Ramos (cell line): ENCODE measurements around the gene CREB3.

ENCODE experiments used
- in situ Hi-C: fragments of 300-500 bp; cut with MboI; formaldehyde crosslinking; loops from one replicate; pipeline ENCODE4 v1.14.3; 2022; ENCODE audit warnings: low sequenced_read_pairs; ENCODE audit not compliant: unreplicated experiment

The CREB3 gene

GRCh38 chr9:35763803-35764202 is 31.3 kb downstream of the CREB3 start:
- in situ Hi-C loops = no loop called here

- in situ Hi-C loops = no loop called here
These were observed 34.5 kb downstream of the CREB3 start for GRCh38 chr9:35766997-35767396.

- in situ Hi-C loops = no loop called here
These were observed 35.0 kb downstream of the CREB3 start for GRCh38 chr9:35767458-35767857.

GRCh38 chr9:35769763-35770162 is 37.3 kb downstream of the CREB3 start:
- in situ Hi-C loops = no loop called here

GRCh38 chr9:35771075-35771433 is 38.6 kb downstream of the CREB3 start:
- in situ Hi-C loops = no loop called here

- in situ Hi-C loops = no loop called here
These were observed 39.1 kb downstream of the CREB3 start for GRCh38 chr9:35771534-35771933.

GRCh38 chr9:35771943-35772342 is 39.5 kb downstream of the CREB3 start:
- in situ Hi-C loops = no loop called here

- in situ Hi-C loops = no loop called here
These were observed 42.6 kb downstream of the CREB3 start for GRCh38 chr9:35774907-35775635.

GRCh38 chr9:35776018-35776417 is 43.6 kb downstream of the CREB3 start:
- in situ Hi-C loops = no loop called here

- in situ Hi-C loops = no loop called here
These were observed 46.0 kb downstream of the CREB3 start for GRCh38 chr9:35778496-35778895.

GRCh38 chr9:35781066-35781465 is 48.6 kb downstream of the CREB3 start:
- in situ Hi-C loops = no loop called here

- in situ Hi-C loops = no loop called here
These were observed 51.0 kb downstream of the CREB3 start for GRCh38 chr9:35783418-35783817.
